Measurements from ENCODE around the gene CFB.

DNA sequence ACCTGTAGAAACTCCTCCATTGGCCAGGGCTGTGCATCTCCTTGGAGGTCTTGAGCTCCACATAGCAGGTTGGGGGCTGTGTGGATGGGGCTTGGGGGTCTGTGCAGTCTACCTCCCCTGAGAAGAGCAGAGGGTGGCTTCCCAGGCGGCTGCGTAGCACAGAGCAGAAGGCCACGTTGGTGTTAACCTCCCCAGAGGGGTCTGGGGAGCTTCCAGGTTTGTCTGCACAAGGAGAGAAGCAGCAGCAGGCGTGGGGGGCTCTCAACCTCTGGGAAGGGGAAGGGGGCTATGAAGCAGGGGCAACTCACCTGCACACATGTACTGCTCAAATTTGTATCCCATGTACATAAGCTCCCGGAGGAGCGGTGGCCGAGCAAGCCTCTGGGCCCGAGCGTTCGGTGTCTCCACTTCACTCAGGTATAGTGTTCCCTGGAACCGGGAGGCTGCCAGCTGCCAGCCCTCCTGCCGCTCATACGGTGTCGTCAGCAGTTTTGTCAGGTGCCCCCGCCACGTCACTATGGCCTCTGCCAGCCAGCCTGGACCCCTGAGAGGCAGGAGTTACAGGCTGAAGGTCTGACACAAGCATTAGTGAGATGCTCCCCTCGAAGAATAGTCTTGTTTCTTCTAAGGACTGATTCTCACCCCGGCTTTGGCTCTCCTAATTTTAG is 24.8 kb downstream of the CFB start:
- TF ChIP-seq, protein P1, sequence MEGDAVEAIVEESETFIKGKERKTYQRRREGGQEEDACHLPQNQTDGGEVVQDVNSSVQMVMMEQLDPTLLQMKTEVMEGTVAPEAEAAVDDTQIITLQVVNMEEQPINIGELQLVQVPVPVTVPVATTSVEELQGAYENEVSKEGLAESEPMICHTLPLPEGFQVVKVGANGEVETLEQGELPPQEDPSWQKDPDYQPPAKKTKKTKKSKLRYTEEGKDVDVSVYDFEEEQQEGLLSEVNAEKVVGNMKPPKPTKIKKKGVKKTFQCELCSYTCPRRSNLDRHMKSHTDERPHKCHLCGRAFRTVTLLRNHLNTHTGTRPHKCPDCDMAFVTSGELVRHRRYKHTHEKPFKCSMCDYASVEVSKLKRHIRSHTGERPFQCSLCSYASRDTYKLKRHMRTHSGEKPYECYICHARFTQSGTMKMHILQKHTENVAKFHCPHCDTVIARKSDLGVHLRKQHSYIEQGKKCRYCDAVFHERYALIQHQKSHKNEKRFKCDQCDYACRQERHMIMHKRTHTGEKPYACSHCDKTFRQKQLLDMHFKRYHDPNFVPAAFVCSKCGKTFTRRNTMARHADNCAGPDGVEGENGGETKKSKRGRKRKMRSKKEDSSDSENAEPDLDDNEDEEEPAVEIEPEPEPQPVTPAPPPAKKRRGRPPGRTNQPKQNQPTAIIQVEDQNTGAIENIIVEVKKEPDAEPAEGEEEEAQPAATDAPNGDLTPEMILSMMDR (IDR thresholded peaks at IDR 0.05): no peak
- TF ChIP-seq EP300 (IDR thresholded peaks at IDR 0.05) (no peak), POLR2A (IDR thresholded peaks at IDR 0.05) (no peak)
